ENCODE results near the gene SHISAL1.

The SHISAL1 gene

GRCh38 chr22:44291265-44291664 lies 21.5 kb downstream of the SHISAL1 start:
- TF ChIP-seq GATA3 (IDR thresholded peaks at IDR 0.05; ENCODE audit: low read depth, low read length) (no peak), GATA2 (IDR thresholded peaks at IDR 0.05; ENCODE audit: low read depth, low read length) (no peak)

GRCh38 chr22:44289414-44290171 lies 23.2 kb downstream of the SHISAL1 start:
- TF ChIP-seq GATA2 (IDR thresholded peaks at IDR 0.05; ENCODE audit: low read depth, low read length) (no peak), GATA3 (IDR thresholded peaks at IDR 0.05; ENCODE audit: low read depth, low read length) (no peak)

- TF ChIP-seq GATA2 (IDR thresholded peaks at IDR 0.05; ENCODE audit: low read depth, low read length) = no peak
- TF ChIP-seq GATA3 (IDR thresholded peaks at IDR 0.05; ENCODE audit: low read depth, low read length) = no peak
Measured at GRCh38 chr22:44288913-44289312, 23.8 kb downstream of the SHISAL1 start.

- TF ChIP-seq GATA3 (IDR thresholded peaks at IDR 0.05; ENCODE audit: low read depth, low read length) (no peak), GATA2 (IDR thresholded peaks at IDR 0.05; ENCODE audit: low read depth, low read length) (no peak)
Measured at GRCh38 chr22:44287741-44288140, 25.0 kb downstream of the SHISAL1 start.

- TF ChIP-seq GATA3 (IDR thresholded peaks at IDR 0.05; ENCODE audit: low read depth, low read length) (no peak), GATA2 (IDR thresholded peaks at IDR 0.05; ENCODE audit: low read depth, low read length) (no peak)
Measured at GRCh38 chr22:44287121-44287693, 25.5 kb downstream of the SHISAL1 start.

GRCh38 chr22:44286646-44287045 lies 26.1 kb downstream of the SHISAL1 start:
- TF ChIP-seq GATA3 (IDR thresholded peaks at IDR 0.05; ENCODE audit: low read depth, low read length) (no peak), GATA2 (IDR thresholded peaks at IDR 0.05; ENCODE audit: low read depth, low read length) (no peak)

GRCh38 chr22:44284711-44285110 lies 28.0 kb downstream of the SHISAL1 start:
- TF ChIP-seq GATA3 (IDR thresholded peaks at IDR 0.05; ENCODE audit: low read depth, low read length) (no peak), GATA2 (IDR thresholded peaks at IDR 0.05; ENCODE audit: low read depth, low read length) (no peak)

- TF ChIP-seq GATA2 (IDR thresholded peaks at IDR 0.05; ENCODE audit: low read depth, low read length) (no peak), GATA3 (IDR thresholded peaks at IDR 0.05; ENCODE audit: low read depth, low read length) (no peak)
Measured at GRCh38 chr22:44281768-44282637, 30.7 kb downstream of the SHISAL1 start.

GRCh38 chr22:44280665-44281188 lies 32.0 kb downstream of the SHISAL1 start:
- TF ChIP-seq GATA2 (IDR thresholded peaks at IDR 0.05; ENCODE audit: low read depth, low read length) = no peak
- TF ChIP-seq GATA3 (IDR thresholded peaks at IDR 0.05; ENCODE audit: low read depth, low read length) = no peak

GRCh38 chr22:44279069-44279360 lies 33.7 kb downstream of the SHISAL1 start:
- no peak for TF ChIP-seq GATA2 (IDR thresholded peaks at IDR 0.05; ENCODE audit: low read depth, low read length)

- TF ChIP-seq GATA2 (IDR thresholded peaks at IDR 0.05; ENCODE audit: low read depth, low read length) (no peak), GATA3 (IDR thresholded peaks at IDR 0.05; ENCODE audit: low read depth, low read length) (no peak)
Measured at GRCh38 chr22:44278243-44279068, 34.3 kb downstream of the SHISAL1 start.

GRCh38 chr22:44277386-44278135 lies 35.2 kb downstream of the SHISAL1 start:
- no peak for TF ChIP-seq GATA2 (IDR thresholded peaks at IDR 0.05; ENCODE audit: low read depth, low read length)
- TF ChIP-seq GATA3 (IDR thresholded peaks at IDR 0.05; ENCODE audit: low read depth, low read length) = no peak

- no peak for TF ChIP-seq GATA3 (IDR thresholded peaks at IDR 0.05; ENCODE audit: low read depth, low read length)
- TF ChIP-seq GATA2 (IDR thresholded peaks at IDR 0.05; ENCODE audit: low read depth, low read length) = no peak
Measured at GRCh38 chr22:44276706-44277356, 35.9 kb downstream of the SHISAL1 start.

All from SH-SY5Y (cell line).